GM18511 (cell line): Measurements from ENCODE around the gene PRMT5.

Experiments
- ATAC-seq: cut with Tn5 transposase; IDR thresholded peaks from one replicate; pipeline ENCODE4 v1.9.1; 2021; ENCODE audit warnings: mild to moderate bottlenecking, moderate library complexity; ENCODE audit not compliant: unreplicated experiment

Gene PRMT5

DNA sequence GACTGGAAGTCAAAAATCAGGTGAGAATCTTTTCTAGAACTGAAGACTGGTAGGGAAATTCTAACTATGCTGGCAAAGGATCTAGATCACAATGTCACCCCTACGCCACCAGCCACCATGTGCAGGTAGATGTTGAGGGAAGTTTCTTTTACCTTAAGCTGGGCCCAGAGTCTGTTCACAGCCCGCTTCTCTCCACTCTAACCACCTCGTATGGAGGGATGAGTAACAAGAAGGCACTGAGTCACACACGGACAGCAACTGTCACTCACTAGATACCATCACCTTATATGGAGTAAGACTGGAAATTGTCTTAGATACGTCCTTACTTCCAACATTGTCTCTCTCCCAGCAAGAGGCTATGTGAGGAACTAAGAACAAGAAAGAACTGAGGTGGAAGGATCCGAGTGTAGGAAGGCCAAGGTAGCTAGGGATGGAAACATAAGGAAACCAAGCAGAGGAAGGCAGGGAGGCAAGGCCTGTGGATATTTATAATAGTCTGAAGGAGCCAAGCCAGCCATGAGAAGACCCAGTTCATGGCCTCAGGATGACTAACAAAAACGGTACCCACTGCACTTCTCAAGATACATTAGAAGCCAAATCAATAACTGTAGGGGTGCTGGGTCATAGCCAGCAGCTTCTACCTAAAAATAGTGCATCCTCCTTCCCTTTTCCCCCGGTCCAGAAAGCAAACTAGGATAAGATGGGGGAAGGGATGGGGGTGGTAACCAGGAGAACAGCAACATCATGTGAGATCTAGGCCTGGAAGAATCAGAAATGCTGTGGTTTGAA, 30.7 kb downstream of the PRMT5 start:
- no peak for ATAC-seq

DNA sequence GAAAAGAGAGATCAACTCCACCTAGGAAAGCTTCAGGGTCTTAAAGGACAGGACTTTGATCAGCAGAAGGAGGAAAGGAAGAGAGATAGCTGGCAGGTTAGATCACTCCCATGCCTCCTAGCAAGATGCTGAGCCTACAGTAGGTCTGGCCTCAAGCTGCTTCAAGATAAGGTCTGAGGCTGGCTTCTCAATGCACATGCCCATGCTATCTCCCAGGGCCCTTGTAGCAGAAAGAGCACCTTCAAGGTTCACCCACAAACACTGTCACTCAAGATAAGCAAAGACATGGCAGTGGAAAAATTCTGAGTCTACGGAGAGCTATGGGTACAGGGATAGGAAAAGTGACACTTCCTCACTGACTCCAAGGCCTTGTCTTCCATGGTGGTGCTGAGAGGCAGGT, 31.8 kb downstream of the PRMT5 start:
- ATAC-seq = no peak

DNA sequence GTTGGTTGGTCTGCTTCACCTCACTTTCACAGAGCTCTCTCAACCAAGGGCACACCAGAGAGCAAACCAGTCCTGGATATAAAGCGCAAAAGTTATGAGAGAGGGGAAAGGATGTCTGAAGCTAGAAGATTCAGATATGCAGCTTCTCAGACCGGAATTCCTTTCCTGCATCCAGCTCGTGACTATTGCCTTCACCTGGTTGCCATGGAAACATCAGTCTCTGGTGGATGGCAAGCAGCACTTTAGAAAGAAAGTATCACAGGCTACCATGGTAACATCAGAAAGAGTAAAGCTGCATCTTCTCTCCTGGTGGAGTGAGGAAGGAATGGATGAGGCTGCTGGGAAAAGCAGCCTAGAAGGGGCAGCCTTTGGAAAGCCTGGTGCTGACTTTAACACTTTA, 32.4 kb downstream of the PRMT5 start:
- no peak for ATAC-seq

DNA sequence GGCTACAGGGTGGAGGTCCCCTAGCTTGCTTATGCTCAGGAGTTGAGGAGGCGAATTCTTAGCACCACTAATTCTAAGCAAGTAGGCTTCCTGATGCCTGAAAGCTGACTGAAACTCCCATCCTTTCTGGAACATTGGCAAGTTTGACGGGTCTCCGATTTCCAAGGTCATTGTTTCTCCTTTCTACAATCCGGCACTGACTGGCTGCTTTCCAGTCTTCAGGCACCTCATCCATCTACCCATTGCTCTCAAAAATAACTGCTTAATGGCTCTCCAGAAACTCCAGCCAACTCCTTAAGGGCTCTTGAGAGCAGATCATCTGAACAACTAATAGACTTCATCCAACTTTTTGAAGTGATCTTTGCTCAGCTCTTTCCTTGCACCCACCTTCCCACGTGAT, 32.8 kb downstream of the PRMT5 start:
- no peak for ATAC-seq

DNA sequence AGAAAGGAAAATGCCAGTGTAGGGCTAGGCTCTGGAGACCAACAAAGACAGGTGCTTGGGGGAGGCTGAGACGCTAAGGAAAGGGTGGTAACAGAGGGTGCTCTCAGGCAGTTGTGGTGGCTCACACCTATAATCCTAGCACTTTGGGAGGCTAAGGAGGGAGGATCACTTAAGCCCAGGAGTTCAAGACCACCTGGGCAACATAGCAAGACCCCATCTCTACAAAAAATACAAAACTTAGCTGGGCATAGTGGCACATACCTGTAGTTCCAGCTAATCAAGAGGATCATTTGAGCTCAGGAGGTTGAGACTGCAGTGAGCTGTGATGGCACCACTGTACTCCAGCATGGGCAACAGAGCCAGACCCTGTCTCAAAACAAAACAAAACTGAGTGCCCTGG, 33.8 kb downstream of the PRMT5 start:
- ATAC-seq = no peak

DNA sequence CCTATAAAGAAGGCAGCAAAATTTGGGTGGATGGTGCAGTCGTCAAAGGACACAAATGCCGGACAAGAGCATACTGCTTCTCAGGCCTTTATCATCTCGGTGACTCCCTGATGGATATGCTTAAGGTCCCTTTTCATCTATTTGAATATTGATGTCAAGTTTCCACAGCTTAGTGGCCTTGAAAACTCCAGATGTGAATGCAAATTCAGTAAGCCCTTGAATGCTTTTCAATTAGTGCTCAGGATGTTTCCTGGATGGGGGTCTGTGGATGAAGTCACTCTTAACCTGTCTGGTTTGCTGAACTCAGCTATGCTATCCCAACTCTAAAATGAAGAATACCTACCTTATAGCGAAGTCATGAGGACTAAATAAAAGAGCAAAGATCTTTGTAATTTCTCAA, 35.5 kb downstream of the PRMT5 start:
- no peak for ATAC-seq

DNA sequence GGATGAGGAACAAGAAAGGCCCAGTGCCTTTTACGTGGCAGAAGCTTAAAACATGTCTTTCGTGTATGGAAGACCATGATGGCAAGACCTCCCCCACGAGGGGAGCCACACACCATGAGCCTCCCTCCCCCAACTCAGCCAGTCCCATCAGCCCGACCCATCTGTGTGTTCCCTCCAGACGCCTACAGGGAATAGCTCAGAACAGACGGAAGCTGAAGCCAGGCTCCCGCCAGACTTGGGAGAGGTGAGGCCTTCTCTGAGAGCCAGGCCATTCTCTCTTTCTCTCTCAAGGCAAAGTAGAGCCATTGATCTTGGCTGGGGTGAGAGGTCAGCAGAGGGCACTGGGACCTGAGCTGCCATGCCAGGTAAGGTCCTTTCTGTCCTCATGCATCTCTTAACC, 36.7 kb downstream of the PRMT5 start:
- ATAC-seq = no peak

DNA sequence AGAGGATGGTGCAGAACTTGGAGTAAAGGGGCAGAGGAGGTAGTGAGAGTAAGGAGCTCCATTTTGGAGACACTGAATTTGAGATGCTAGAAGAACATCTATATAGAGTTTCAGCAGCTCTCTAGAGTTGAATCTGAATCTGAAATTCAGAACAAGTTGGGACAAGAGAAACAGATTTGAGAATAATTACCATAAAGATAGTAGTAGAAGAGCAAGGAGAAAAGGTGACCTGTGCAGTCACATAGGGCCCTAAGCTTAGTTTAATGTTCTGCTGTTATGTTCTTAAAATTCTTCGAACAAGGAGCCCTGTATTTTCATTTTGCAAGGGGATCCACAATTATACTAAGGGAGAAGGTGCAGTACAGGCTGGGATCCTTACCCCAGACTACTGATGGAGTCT, 38.8 kb downstream of the PRMT5 start:
- no peak for ATAC-seq

DNA sequence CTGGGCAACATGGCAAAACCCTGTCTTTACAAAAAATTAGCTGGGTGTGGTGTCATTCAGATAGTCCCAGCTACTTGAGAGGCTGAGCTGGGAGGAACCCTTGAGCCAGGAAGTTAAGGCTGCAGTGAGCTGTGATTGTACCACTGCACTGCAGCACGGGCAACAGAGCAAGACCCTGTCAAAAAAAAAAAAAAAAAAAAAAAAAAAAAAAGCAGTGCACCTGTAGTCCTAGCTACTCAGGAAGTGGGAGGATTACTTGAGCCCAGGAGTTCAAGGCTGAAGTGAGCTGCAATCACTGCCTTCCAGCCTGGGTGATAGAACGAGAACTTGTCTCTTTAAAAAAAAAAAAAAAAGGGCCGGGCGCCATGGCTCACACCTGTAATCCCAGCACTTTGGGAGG, 40.5 kb downstream of the PRMT5 start:
- ATAC-seq = no peak

DNA sequence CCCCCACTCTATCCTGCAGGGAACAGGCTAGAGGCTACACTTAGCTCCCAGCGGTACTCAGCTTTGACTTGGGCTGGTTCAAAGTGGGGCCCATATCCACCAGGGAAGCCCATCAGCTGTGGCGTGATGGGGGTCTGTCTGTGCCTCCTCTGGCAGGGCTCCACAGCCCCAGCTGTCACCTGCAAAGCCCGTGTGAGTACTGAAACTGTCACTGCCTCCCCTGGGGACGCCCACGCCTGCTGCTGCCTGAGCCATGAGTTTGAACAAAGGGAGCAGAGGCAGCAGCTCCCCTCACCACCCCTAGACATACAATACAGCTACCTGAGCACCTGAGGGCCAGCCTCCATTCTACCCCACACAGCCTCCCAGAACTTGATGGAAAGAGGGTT, 41.2 kb downstream of the PRMT5 start:
- peak; percentile 56 for ATAC-seq

DNA sequence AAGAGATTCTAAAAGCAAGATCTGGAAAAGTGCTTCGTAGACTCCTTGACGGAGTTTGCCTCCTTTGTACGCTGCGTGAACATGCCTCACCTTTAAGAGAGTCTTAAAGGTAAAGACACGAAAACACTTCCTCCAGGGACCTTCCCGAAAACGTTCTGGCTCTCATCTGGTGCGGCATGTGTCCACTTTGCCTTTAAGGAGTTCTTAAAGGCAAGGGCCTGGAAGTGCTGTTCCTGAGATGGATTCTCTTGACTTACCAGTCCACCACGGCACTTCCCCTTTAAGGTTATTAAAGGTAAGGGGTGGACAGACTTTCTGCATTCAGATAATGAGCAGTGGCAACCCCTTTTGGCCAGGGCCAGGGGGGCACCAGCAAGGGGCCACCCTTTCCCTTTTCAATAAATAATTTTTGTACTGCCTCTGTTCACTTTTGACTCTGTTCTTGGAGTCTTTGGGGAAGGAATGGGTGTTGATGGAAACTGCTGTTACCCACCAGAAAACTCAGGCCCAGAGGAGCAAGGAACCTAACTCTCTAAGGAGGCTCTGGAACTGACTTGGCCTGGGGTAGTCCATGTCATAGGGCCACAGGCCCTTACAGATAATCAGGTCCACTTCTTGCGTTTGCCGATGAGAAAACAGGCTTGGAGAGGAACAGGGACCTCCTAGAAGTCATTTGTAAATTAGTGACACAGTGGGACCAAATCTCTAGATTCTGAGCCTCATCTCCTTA, 41.8 kb downstream of the PRMT5 start:
- peak; percentile 56 for ATAC-seq

DNA sequence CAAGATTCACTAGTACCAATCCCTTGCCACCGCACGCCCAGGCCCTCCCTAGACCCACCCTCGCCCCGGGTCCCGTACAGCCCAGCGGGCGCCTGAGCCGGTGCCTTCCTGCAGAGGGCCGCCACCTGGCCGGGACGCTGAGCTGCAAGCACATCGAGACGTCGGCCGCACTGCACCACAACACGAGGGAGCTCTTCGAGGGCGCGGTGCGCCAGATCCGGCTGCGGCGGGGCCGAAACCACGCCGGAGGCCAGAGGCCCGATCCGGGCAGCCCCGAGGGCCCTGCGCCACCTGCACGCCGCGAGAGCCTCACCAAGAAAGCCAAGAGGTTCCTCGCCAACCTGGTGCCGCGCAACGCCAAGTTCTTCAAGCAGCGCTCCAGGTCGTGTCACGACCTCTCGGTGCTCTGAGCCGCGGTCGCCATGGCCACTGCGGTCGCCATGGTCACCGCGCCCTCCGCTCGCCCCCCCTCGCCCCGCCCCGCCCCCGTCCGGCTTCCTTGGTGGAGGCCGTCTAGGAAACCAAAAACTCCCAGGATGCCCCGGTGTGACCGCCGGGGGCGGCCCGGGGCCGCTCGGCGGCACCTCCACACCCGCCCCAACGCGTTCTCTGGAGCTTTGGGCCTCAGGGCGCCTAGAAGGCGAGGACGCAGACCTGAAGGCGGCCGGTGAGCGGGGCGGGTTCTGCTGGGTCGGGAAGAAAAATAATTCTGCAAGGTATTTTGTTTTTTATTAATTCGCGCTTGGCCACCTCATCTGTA, 42.5 kb downstream of the PRMT5 start:
- ATAC-seq = peak; percentile 54

DNA sequence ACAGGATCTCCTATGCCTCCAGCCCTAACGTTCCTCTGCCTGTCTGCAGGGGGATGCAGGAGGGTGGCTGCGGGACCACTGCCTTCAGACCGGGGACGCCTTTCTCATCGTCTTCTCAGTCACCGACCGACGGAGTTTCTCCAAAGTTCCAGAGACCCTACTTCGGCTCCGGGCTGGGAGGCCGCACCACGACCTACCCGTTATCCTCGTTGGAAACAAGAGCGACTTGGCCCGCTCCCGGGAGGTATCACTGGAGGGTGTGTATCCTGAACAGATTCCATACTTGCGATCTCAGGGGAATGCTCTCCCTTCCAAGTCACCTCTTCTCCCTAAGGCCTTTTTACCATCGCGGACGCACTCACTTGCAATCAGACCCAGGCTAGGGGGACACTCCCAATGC, 43.2 kb downstream of the PRMT5 start:
- no peak for ATAC-seq

DNA sequence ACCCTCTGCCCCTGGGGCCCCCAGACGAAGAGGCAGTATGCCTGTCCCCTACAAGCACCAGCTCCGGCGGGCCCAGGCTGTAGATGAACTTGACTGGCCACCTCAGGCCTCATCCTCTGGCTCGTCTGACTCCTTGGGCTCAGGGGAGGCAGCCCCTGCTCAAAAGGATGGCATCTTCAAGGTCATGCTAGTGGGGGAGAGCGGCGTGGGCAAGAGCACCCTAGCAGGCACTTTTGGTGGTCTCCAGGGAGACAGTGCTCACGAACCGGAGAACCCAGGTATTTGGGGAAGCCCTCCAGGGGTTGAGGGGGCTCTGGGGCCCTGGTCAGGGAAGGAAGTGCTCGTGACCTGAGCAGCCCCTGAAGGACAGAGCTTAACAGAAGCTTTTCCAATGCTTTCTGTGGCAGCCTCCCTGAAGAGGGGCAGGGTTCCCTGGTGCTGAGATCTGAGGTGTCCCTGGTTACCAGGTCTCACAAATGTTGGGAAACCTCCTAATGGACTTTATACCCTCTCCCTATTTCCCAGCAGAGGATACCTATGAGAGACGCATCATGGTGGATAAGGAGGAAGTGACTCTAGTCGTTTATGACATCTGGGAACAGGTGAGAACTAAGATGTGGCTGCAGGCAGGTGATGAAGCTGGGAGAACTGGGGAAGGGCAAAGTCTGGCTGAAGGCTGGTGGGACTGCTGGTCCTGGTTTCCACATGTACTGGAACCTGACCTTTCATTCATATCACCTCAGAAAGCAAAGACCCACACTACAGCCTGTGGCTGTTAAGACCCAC, 44.2 kb downstream of the PRMT5 start:
- ATAC-seq = no peak

DNA sequence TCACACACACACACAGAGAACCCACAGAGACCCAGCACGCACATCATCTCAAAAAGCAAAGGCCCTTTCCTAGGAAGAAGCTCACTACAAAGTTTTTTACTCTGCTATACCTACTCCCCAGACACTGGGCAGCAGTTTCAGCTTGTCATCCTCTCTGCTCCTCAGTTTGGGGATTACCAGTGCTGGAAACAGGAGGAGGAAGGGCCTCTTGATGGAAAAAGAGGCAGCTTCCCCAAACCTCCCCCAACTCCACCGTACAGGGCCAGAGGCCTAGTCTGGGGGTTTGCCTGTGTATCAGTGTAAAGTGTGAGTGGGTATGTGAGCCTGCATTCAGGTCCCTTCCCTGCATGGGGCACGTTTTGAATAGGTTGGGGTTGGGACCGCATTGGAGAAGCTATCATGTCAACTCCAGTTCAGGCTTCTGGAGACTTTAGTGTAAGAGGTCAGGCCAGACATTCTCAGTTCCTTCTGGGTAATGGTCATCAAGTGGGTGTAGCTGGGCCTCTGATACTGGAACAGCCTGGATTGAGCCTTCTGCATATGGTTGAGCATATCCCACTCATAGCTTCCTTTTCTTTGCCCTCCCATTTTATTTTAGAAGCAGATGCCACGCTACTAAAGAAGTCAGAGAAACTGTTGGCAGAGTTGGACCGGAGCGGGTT, 45.0 kb downstream of the PRMT5 start:
- no peak for ATAC-seq

DNA sequence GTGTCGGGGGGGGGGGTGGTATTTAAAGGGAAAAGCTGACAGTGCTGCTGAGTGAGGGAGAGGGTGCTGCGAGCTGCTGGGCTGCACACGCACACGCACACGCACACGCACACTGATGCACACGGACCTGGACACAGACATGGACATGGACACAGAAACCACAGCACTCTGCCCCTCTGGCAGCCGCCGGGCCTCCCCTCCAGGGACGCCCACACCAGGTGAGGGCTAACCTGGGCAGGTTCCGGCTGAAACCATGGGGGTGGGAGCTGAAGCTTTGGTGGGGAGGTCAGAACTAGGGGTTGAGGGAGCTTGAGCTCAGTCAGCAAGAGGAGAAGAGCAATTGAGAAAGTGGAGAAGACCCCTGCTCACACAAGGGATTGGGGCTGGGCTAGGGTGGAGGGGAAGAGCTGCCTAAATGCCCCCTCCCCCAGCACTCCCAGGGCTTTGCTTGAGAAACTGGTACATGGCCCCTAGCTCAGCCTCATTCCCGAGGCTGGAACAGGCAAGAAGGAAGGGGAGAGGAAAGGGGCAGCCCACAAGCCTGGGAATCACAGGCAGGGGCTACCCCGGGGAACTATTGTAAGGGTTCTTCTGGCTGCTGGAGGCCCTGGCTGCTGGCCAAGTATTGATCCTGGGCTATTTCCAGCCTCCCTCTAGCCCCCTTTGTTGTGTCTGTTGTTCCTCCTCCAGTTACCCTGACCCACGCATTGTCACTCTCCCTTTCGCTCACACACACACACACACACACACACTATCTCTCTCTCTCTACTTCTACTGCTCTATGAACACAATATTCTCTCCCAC, 45.8 kb downstream of the PRMT5 start, which contains the start of gene REM2:
TSS of gene REM2 (plus strand) at position 50 of the 804 bp plus-strand sequence. CDS start at position 116, 66 bp downstream.
- no peak for ATAC-seq

DNA sequence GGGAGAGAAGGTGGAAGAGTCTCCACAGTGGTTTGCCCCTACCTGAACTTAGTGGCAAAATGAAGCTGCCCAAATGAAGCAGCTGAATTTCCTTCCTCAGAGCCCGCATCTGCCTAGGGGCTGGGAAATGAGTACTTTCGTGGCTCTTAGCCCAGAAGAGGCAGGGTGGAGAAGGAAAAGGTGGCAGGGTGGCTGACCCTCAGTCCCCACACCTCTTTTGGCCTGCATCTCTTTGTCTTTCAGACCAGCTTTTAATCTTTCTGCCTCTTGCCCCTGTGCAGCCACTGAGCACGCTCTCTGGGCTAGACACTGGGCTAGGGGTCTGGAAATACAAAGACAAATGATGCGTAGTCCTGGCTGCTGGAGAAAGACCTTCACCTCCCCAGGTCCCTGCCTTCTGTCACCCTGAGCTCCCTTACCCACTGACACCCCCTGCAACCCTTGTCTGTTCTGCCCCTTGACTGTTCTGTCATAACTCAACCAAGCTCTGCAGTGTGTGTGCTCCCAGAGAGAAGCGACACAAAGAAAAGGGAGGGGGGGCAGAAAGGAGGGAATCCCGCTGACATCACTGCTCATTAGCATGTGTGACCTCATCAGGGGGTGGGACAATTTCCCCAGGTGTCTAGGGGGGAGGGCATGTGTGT, 46.5 kb downstream of the PRMT5 start:
- ATAC-seq = no peak

DNA sequence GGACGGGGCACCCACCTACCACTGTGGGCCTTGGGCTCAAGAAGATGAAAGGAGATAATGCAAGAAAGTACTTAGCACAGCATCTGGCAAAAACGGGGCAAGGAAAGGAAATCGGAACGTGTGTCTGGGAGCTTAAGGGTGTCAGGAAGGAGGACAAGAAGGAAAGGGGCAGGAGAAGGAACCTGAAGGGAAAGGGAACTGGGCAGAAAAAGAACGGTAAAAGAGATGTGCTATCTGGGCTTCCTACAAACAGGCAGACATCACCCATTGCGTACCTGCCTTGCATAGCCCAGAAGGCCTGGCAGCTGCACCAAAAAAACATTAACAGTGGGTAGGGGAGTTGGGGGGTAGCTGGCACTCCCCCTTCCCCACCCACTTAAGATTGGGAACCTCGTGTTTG, 47.1 kb downstream of the PRMT5 start:
- no peak for ATAC-seq
